Vagina (tissue), 2 donors: ENCODE data around the gene LLCFC1.

Experiments used
- POLR2A ChIP-seq, 2 donors: fragments of 450-650 bp; IDR thresholded peaks; one replicate each; pipeline ENCODE4 v1.6.1; 2017; ENCODE audit warnings: antibody characterized with exemption in 2 of 2, mild to moderate bottlenecking in 2 of 2, moderate library complexity in 2 of 2
- TF ChIP-seq, protein P1 (sequence below), 3 experiments: fragments of 450-650 bp in 2 of 3; fragments of 200-600 bp in 1 of 3; sonication (generic) in 1 of 3; IDR thresholded peaks; one replicate each; pipeline ENCODE4 v1.5.1; 2017 to 2019; ENCODE audit warnings: antibody characterized with exemption in 3 of 3, mild to moderate bottlenecking in 2 of 3, moderate library complexity in 2 of 3

DNA sequence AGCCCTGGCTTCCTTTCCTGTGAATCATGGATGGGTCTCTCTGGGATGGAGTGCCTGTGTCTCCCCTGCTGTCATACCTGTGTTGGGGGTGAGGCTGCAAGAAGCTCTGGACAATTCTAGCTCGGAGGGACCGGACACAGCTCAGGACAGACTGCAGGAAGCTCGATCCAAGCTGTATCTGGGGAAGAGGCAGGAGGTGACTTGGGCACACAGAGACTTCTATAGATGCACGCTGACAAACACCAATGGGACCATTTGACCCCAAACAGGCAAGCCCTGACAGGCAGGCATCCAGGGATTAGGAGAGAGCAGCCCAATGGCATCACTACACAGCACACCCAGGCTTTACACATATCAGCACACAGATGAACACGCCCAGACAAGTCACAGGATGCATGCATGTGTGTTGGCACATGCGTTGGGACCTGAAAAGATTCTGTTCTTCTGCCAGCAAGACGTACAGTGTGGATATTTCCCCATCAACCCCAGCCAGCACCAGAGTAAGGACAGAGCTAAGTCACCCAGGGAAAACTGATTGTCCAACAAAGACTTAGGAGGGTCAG is 4.5 kb downstream of the LLCFC1 start:
- TF ChIP-seq, protein P1, sequence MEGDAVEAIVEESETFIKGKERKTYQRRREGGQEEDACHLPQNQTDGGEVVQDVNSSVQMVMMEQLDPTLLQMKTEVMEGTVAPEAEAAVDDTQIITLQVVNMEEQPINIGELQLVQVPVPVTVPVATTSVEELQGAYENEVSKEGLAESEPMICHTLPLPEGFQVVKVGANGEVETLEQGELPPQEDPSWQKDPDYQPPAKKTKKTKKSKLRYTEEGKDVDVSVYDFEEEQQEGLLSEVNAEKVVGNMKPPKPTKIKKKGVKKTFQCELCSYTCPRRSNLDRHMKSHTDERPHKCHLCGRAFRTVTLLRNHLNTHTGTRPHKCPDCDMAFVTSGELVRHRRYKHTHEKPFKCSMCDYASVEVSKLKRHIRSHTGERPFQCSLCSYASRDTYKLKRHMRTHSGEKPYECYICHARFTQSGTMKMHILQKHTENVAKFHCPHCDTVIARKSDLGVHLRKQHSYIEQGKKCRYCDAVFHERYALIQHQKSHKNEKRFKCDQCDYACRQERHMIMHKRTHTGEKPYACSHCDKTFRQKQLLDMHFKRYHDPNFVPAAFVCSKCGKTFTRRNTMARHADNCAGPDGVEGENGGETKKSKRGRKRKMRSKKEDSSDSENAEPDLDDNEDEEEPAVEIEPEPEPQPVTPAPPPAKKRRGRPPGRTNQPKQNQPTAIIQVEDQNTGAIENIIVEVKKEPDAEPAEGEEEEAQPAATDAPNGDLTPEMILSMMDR (IDR thresholded peaks at IDR 0.05) = no peak
- no peak for TF ChIP-seq POLR2A (IDR thresholded peaks at IDR 0.05)
